Dedifferentiated amniotic fluid mesenchymal stem cell (primary cell): Measurements from ENCODE around the gene HS2ST1.

ENCODE experiments used
- DNase-seq: peaks from one replicate; pipeline ENCODE4 v3.0.0-alpha.2; 2016; ENCODE audit errors: extremely low spot score

The HS2ST1 gene

DNA sequence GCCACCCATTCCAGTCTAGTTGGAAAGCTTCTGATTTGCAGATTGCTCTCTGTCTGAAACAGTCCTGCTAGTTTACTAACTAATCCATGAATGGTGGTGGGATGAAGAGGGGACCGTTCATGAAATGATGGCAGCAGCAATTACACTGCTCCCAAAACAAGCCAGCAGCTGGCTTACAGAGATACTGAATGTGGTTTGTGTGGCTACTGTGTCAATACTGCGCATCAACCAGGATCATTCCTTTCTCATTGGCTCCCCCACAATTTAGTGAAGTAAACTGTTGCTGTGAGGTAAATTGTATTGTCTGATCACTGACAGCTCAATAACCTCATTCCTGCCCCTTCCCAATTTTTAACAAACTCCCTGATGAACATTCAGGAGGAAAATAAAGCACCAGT, 222.9 kb downstream of the HS2ST1 start:
- DNase-seq, result no peak

- DNase-seq, result no peak
These were observed 226.6 kb downstream of the HS2ST1 start for GRCh38 chr1:87140831-87141540.

DNA sequence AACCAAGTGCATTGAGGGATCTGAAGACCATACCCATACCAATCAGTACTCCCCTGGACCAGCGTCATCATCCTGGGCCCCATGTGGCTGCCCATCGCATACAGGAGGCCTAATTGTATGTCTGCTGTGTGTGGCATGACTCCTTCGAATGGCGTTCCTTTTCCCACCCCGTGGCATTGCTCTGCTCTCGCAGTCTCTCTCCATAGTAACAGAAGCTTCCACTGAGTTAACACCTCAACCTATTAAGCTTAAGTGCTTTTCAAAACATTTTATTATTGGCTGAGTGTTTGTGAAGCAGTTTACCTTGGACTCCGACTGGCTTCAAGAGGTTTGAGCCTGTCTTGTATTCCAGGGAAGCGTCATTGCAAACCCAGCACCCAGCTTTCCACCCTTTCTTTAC, 227.1 kb downstream of the HS2ST1 start:
- no peak for DNase-seq

DNA sequence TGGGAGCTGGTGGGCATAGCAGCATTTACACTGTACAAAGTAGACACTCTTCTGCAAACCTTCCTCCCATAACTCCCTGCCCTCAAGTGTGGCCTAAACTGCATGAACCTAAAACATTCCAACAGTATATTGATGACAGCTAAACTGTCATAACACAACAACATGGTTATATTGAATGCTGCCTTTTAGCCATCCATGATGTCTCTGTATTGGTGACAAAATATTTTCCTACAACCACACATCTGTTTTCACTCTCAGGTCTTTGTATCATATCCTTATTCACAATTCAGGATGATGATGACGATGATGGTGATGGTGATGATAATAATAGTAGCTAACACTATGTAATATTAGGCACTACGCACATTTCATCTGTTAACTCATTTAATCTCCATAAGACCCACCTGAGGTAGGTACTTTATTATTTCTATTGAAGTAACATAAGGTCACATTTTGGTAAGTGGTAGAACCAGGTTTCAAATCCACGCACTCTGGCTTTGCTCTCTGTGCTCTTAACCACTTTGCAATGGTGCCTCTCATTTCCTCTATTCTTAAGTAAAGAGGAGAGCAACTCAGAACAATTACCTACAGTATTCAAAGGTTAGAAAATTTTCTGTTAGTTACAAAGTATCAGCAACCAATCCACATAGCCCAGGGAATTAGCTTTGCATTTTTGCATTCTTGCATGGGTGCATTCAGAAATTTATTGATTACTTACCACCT, 229.1 kb downstream of the HS2ST1 start:
- DNase-seq, result no peak

DNA sequence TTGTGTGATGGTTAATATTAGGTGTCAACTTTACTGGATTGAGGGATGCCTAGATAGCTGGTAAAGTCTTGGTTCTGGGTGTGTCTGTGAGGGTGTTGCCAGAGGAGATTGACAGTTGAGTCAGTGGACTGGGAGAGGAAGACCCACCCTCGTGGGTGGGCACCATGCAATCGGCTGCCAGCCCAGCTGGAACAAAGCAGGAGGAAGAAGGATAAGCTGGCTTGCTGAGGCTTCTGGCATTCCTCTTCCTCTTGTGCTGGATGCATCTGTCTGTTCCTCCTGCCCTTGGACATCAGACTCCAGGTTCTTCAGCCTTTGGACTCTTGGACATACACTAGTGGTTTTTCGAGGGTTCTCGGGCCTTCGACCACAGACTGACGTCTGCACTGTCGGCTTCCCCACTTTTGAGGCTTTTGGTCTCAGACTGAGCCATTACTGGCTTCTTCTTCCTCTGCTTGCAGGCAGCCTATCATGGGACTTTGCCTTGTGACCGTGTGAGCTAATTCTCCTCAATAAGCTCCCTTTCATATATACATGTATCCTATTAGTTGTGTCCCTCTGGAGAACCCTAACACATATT, 230.0 kb downstream of the HS2ST1 start:
- DNase-seq, result no peak

DNA sequence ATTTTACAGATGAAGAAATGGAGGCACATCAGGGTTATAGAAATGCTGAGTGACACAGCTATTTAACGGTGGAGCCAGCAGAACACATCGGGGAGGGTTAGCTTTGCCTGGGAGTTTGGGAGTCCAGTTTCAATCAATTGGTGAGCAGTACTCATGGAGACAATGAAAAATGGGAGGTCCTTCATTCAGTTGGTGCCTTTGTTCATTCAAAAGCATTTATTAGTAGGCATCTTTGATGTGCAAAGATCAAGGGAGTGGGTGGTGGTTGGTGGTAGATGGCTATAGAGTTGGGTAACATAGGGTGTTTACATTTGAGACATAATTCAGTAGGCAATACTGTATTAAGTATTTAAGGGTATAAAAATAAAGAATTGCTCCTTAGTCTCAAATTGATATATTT, 230.5 kb downstream of the HS2ST1 start:
- DNase-seq, result no peak

GRCh38 chr1:87146538-87146937, 232.1 kb downstream of the HS2ST1 start:
- no peak for DNase-seq

- no peak for DNase-seq
These were observed 232.6 kb downstream of the HS2ST1 start for GRCh38 chr1:87146986-87147385.

- no peak for DNase-seq
These were observed 233.4 kb downstream of the HS2ST1 start for GRCh38 chr1:87147851-87148250.

- no peak for DNase-seq
These were observed 234.2 kb downstream of the HS2ST1 start for GRCh38 chr1:87148661-87149060.

DNA sequence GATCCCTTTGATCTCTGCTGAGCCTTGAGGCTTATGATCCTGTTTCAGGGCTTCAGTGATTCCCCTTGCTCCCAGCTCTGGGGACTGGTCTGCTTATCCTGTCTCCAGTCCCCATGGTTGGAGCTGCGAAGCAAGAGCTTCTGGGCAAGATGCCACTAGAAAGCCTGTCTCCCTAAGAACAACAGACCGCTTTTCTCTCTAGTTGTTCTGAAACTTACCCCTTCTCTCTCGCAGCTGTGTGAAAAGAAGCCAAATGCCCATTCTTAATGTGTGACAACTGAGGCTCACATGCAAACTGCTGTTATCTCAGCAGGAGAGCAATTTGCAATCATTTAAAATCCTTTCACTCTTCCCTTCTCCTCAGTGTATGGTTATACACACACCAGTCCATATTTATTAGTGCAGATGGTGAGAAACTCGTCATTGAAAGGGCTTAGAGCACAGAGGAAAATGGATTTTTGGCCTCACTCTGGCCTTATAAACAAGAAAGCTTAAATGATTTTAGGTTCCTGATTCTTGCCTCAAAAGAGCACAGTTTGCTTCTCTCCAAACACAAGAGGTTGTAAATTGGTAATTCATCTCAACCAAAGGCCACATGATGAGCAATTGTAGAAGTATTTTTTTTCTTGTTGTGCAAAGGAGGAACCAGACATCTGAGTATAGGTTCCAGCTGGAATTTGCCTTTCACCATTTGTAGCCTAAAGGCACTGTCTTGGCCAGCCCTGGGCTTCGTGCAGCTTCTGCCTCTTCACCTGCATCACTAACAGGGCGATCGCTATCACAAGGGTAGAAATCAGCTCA, 235.0 kb downstream of the HS2ST1 start:
- DNase-seq, result peak; percentile 16

- DNase-seq, result no peak
These were observed 235.7 kb downstream of the HS2ST1 start for GRCh38 chr1:87150143-87150542.

- DNase-seq, result peak; percentile 16
These were observed 237.3 kb downstream of the HS2ST1 start for GRCh38 chr1:87151500-87152421.

GRCh38 chr1:87154384-87154783, 239.9 kb downstream of the HS2ST1 start:
- no peak for DNase-seq

GRCh38 chr1:87155170-87155569, 240.7 kb downstream of the HS2ST1 start:
- DNase-seq, result no peak

DNA sequence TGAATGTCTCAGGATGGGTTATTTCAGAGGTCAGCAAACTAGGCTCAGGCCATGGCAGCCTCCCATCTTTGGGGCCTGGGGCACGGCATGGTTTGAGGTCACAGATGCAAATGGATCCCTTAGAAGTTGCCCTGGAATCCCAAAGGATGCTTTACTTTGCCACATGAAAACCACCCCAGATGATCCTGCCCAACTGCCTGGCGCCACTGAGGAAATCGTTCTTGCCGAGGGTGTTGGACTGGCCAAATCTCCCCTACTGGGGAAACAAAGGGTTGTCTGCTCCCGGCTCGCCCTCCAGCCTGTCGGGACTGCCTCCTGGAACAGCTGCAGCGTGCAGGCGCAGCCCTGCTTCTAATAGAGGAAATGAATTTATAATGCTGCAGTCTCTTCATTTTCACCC, 241.2 kb downstream of the HS2ST1 start:
- no peak for DNase-seq

- DNase-seq, result no peak
These were observed 241.7 kb downstream of the HS2ST1 start for GRCh38 chr1:87156124-87156523.

GRCh38 chr1:87159378-87159915, 245.0 kb downstream of the HS2ST1 start:
- no peak for DNase-seq
